Measurements from ENCODE around the gene MNX1. TPM values are rescaled to one million over a fixed set of nuclear protein-coding genes. Genes with fewer than 3 reads are reported as not detected.

The MNX1 gene
- total and polyA plus RNA-seq, 9 of the 15 experiments (the other 6 are each of a cell fraction or from before 2014, with no cell fraction given), result 0.15 to 8.0 (median 1.4) TPM

DNA sequence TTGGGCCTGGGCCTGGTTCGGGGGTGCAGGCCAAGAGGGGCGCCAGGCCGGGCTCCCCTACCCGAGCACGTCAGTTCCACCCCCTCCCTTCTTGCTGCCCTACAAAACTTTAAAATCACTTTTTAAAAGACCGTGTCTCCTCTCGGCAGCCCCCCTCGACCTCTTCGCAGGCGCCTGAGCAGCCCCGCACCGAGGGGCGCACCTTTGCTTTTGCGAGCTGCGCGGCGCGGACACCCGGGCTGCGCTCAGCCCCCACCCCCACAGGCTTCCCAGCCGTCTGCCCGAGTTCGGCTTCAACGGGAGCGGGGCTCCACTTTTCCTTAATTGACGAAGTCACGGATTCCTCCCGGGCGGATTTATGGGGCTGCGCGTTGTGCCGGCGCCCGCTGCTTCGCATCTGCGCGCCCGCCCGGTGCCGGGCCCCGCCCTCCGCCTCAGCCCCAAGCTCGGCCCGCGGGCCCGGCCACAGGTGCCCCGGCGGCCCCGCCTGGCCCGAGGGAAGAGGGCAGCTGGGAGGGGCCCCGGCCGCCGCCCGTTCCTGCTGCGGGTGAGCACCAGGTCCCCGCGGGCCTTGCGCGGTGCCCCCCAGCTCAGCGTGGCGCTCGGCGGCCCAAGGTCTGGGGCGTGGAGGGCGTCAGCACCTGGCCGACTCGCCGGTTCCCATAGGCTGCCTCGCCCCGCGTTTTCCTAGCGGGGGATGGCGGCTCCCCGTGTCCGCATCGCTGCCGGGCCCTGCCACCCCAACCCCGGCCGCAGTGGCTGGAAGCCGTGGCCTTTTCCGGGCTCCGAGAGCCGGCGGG, 10.8 kb upstream of the MNX1 start (continued):
- no peak for TF ChIP-seq FOXA3 (CRISPR knock-in tag; conservative IDR thresholded peaks at IDR 0.05 in 1 of 2, IDR thresholded peaks at IDR 0.05 in 1 of 2)

DNA sequence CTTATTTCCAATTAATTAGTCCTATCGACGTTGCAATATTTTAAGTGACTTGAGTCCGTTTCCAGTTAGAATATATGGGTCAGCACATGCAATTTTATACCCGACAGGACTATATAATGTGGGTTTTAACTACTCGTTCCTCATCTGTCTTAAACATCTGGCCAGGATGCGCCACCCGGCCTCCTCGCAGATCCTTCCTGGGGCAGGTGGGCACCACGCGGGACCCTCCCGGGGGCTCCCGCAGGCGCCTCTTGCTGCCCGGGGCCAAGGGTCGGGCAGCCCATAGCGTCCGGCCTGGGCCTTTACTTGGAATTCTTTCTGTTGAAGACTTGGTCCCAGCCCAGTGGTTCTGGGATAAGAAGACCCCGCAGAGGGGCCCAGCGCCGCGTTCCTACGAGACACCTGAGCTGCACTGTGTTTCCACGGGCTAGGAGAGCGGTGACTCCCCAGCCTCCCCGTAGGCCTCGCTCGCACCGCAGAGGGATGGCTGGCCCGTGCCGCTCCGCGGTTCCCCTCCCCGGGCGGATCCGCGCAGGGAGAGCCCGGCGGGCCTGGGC, 10.1 kb upstream of the MNX1 start:
- no TSS peak for BruUV-seq (replicated peaks)
- H3K9ac ChIP-seq (ENCODE audit: insufficient read depth in 1 of 2, low read depth in 2 of 2, low read length in 2 of 2), result no peak overlapping the region
- 0 out of 2 replicates have a peak, but pooled peaks cover 5% of the 10 kb centered on the region for H4K20me1 ChIP-seq (replicated peaks; ENCODE audit: control insufficient read depth, insufficient read depth, low read length)
- CTCF ChIA-PET (ENCODE audit: low intra/inter-chr PET ratio), result no interaction called here
- DNase-seq (ENCODE audit: extremely low read depth in 1 of 4, low spot score in 3 of 4) (no peak), ATAC-seq (no peak), FAIRE-seq (peak; percentile 37)
- H3K4me2 ChIP-seq (ENCODE audit: insufficient read depth, low read length), result no peak overlapping the region
- H3K36me3 ChIP-seq (ENCODE audit: control insufficient read depth, insufficient read depth, low read length), result no peaks in the 10 kb centered on the region
- no peaks in the 10 kb centered on the region for H3K9me1 ChIP-seq (ENCODE audit: control insufficient read depth, insufficient read depth, low read length)
- no peak overlapping the region for H2AFZ ChIP-seq (ENCODE audit: low read depth, low read length)
- H3K27me3 ChIP-seq (ENCODE audit: control insufficient read depth in 2 of 2, insufficient read depth in 2 of 2, low read length in 2 of 2), result peaks cover 84 to 88% of the 10 kb centered on the region in 2 experiments
- WGBS (ENCODE audit: insufficient coverage, low coverage, missing lambda C conversion rate), result 35% methylated on average over 35 of the region's 38 CpGs
- intact Hi-C loops (cut with micrococcal nuclease), result no loop called here
- peaks cover 0 to 36% of the 10 kb centered on the region in 2 experiments; a peak in 3 of 5 replicates for H3K4me1 ChIP-seq (replicated peaks in 1 of 2; ENCODE audit: control insufficient read depth in 2 of 2, insufficient read depth in 2 of 2, low read length in 2 of 2)
- H3K27ac ChIP-seq (ENCODE audit: extremely low read depth, low read depth, low read length), result no peak overlapping the region
- POLR2A ChIA-PET, result interaction anchor here (0.6 to 2.4 kb wide), 4 partner anchors 8 to 234 kb away, joined by 3 to 11 read pairs (median 4); no protein-coding TSS in a partner anchor
- in situ Hi-C loops (cut with MboI), result no loop called here
- no peaks in the 10 kb centered on the region for H3K79me2 ChIP-seq (ENCODE audit: control insufficient read depth, insufficient read depth, low read length)
- H3K4me3 ChIP-seq, result no peak overlapping the region
- H3K9me3 ChIP-seq (replicated peaks; ENCODE audit: control insufficient read depth, insufficient read depth, low read depth, low read length), result no peaks in the 10 kb centered on the region
- no peak for TF ChIP-seq YY1 (IDR thresholded peaks at IDR 0.05; ENCODE audit: borderline replicate concordance in 1 of 3, control insufficient read depth in 1 of 3, extremely low read depth in 1 of 3, insufficient read depth in 3 of 3, insufficient read length in 1 of 3, insufficient replicate concordance in 2 of 3, low read depth in 1 of 3, low read length in 2 of 3)
- TF ChIP-seq CBFA2T3 (IDR thresholded peaks at IDR 0.05), result no peak
- TF ChIP-seq ZNF778 (CRISPR knock-in tag; IDR thresholded peaks at IDR 0.05), result no peak
- no peak for TF ChIP-seq TEAD4 (IDR thresholded peaks at IDR 0.05; ENCODE audit: low read length)
- TF ChIP-seq TEAD4 (CRISPR knock-in tag; IDR thresholded peaks at IDR 0.05; ENCODE audit: borderline replicate concordance), result no peak
- TF ChIP-seq ZBTB8A (IDR thresholded peaks at IDR 0.05; ENCODE audit: partially characterized antibody), result no peak
- peak; percentile 56 for TF ChIP-seq CBX8 (IDR thresholded peaks at IDR 0.05; ENCODE audit: borderline replicate concordance, extremely low read depth, low read depth, low read length, poor library complexity, severe bottlenecking)
- no peak for TF ChIP-seq HDAC6 (IDR thresholded peaks at IDR 0.05; ENCODE audit: low read depth, low read length)
- no peak for TF ChIP-seq FOSL1 (tag; conservative IDR thresholded peaks at IDR 0.05)
- TF ChIP-seq OTX1 (CRISPR knock-in tag; IDR thresholded peaks at IDR 0.05), result no peak
- no peak for TF ChIP-seq ZBTB7A (IDR thresholded peaks at IDR 0.05; ENCODE audit: borderline replicate concordance, control insufficient read depth, low read depth, low read length)
- no peak for TF ChIP-seq GABPB2 (CRISPR knock-in tag; conservative IDR thresholded peaks at IDR 0.05)
- TF ChIP-seq SREBF2 (CRISPR knock-in tag; IDR thresholded peaks at IDR 0.05), result no peak
- TF ChIP-seq PTTG1 (tag; IDR thresholded peaks at IDR 0.05; ENCODE audit: low read depth), result no peak
- TF ChIP-seq PCBP1 (IDR thresholded peaks at IDR 0.05; ENCODE audit: low read depth, low read length, poor library complexity, severe bottlenecking), result peak; percentile 44
- peak; percentile 94 for TF ChIP-seq CBX2 (IDR thresholded peaks at IDR 0.05; ENCODE audit: insufficient read depth, low read length, poor library complexity, severe bottlenecking)
- no peak for TF ChIP-seq TCF3 (CRISPR knock-in tag; IDR thresholded peaks at IDR 0.05)
- TF ChIP-seq ZNF444 (CRISPR knock-in tag; IDR thresholded peaks at IDR 0.05), result no peak
- no peak for TF ChIP-seq DMBX1 (CRISPR knock-in tag; IDR thresholded peaks at IDR 0.05; ENCODE audit: borderline replicate concordance)
